ENCODE measurements around the gene USP7. TPM values are rescaled to one million over a fixed set of nuclear protein-coding genes. Genes with fewer than 3 reads are reported as not detected.

USP7 gene
- total RNA-seq, 1 experiment from 2014 or later: 73.8 TPM

- ATAC-seq: no peak
Observed at GRCh38 chr16:8882725-8883377, 80.9 kb downstream of the USP7 start.

GRCh38 chr16:8882041-8882617 lies 81.6 kb downstream of the USP7 start, which contains the start of gene LITAFD:
LITAFD (plus strand) TSS chr16:8882351; CDS start chr16:8884356, 2,005 bp downstream.
- ChIA-PET CTCF (interaction anchor here (0.7 kb wide), 1 partner anchor 127 kb away, joined by 3 read pairs; no protein-coding TSS in a partner anchor), POLR2A (ENCODE audit: unreplicated experiment) (no interaction called here)
- peaks cover 46% of the 10 kb centered on the region for H3K4me1 ChIP-seq (ENCODE audit: insufficient read depth, low read length)
- no peaks in the 10 kb centered on the region for H3F3A ChIP-seq (ENCODE audit: low read length, unreplicated experiment)
- TF ChIP-seq EZH2 (IDR thresholded peaks at IDR 0.05; ENCODE audit: low read length, unreplicated experiment) (no peak), CTCF (conservative IDR thresholded peaks at IDR 0.05; ENCODE audit: low read depth, low read length) (no peak), EZH2phosphoT487 (IDR thresholded peaks at IDR 0.05; ENCODE audit: borderline replicate concordance, low read length) (no peak)
- BruUV-seq (replicated peaks): no TSS peak
- H3K27me3 ChIP-seq (ENCODE audit: low read length): no peaks in the 10 kb centered on the region
- no peak within 1 kb of the TSS for H3K27ac ChIP-seq (ENCODE audit: low read length)
- H3K9me2 ChIP-seq (replicated peaks; ENCODE audit: low read length): no peaks in the 10 kb centered on the region
- intact Hi-C loops (cut with micrococcal nuclease): no loop called here
- DNase-seq (no peak), ATAC-seq (no peak)
- no peak within 1 kb of the TSS for H3K9ac ChIP-seq (ENCODE audit: low read length)
- no peaks in the 10 kb centered on the region for H3K9me3 ChIP-seq (ENCODE audit: low read length)
- H2AFZ ChIP-seq (ENCODE audit: low read length): no peak within 1 kb of the TSS
- H3K4me3 ChIP-seq (ENCODE audit: low read length): no peak within 1 kb of the TSS
- H3K4me2 ChIP-seq (ENCODE audit: low read length): no peak within 1 kb of the TSS
- H4K20me1 ChIP-seq (ENCODE audit: low read length): no peaks in the 10 kb centered on the region
- no peaks in the 10 kb centered on the region for H3K79me2 ChIP-seq (ENCODE audit: low read length)
- H3K36me3 ChIP-seq (ENCODE audit: low read depth, low read length): no peaks in the 10 kb centered on the region

More at GRCh38 chr16:8882725-8883377, 80.9 kb downstream of the USP7 start:
- POLR2A ChIA-PET (ENCODE audit: unreplicated experiment): no interaction called here
- Histone ChIP-seq H3K4me3 (ENCODE audit: low read length) (no peak overlapping the region), H3K36me3 (ENCODE audit: low read depth, low read length) (no peaks in the 10 kb centered on the region), H3K4me1 (ENCODE audit: insufficient read depth, low read length) (peaks cover 49% of the 10 kb centered on the region), H3F3A (ENCODE audit: low read length, unreplicated experiment) (no peaks in the 10 kb centered on the region), H3K9me3 (ENCODE audit: low read length) (no peaks in the 10 kb centered on the region), H4K20me1 (ENCODE audit: low read length) (no peaks in the 10 kb centered on the region), H3K9me2 (replicated peaks; ENCODE audit: low read length) (no peaks in the 10 kb centered on the region), H3K27me3 (ENCODE audit: low read length) (no peaks in the 10 kb centered on the region), H3K9ac (ENCODE audit: low read length) (no peak overlapping the region), H2AFZ (ENCODE audit: low read length) (no peak overlapping the region), H3K79me2 (ENCODE audit: low read length) (no peaks in the 10 kb centered on the region), H3K27ac (ENCODE audit: low read length) (no peak overlapping the region), H3K4me2 (ENCODE audit: low read length) (no peak overlapping the region)
- intact Hi-C loops (cut with micrococcal nuclease): no loop called here
- TF ChIP-seq EZH2phosphoT487 (IDR thresholded peaks at IDR 0.05; ENCODE audit: borderline replicate concordance, low read length): no peak
- TF ChIP-seq CTCF (conservative IDR thresholded peaks at IDR 0.05; ENCODE audit: low read depth, low read length): no peak
- TF ChIP-seq EZH2 (IDR thresholded peaks at IDR 0.05; ENCODE audit: low read length, unreplicated experiment): no peak
- no peak for DNase-seq
- CTCF ChIA-PET: interaction anchor here (0.7 kb wide), 1 partner anchor 126 kb away, joined by 3 read pairs; no protein-coding TSS in a partner anchor
- BruUV-seq (replicated peaks): no TSS peak
